ENCODE data around the gene UBXN11.
A peak's percentile ranks its signal among the peaks of the same experiment; 100 is the strongest.

The UBXN11 gene, protein sequence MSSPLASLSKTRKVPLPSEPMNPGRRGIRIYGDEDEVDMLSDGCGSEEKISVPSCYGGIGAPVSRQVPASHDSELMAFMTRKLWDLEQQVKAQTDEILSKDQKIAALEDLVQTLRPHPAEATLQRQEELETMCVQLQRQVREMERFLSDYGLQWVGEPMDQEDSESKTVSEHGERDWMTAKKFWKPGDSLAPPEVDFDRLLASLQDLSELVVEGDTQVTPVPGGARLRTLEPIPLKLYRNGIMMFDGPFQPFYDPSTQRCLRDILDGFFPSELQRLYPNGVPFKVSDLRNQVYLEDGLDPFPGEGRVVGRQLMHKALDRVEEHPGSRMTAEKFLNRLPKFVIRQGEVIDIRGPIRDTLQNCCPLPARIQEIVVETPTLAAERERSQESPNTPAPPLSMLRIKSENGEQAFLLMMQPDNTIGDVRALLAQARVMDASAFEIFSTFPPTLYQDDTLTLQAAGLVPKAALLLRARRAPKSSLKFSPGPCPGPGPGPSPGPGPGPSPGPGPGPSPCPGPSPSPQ

GRCh38 chr1:26306290-26307229 lies at the start of gene UBXN11:
Gene UBXN11, minus strand, starts transcription at chr1:26306636. Its CDS starts 3,753 bp downstream, at chr1:26302883.
- TF ChIP-seq, protein P1, sequence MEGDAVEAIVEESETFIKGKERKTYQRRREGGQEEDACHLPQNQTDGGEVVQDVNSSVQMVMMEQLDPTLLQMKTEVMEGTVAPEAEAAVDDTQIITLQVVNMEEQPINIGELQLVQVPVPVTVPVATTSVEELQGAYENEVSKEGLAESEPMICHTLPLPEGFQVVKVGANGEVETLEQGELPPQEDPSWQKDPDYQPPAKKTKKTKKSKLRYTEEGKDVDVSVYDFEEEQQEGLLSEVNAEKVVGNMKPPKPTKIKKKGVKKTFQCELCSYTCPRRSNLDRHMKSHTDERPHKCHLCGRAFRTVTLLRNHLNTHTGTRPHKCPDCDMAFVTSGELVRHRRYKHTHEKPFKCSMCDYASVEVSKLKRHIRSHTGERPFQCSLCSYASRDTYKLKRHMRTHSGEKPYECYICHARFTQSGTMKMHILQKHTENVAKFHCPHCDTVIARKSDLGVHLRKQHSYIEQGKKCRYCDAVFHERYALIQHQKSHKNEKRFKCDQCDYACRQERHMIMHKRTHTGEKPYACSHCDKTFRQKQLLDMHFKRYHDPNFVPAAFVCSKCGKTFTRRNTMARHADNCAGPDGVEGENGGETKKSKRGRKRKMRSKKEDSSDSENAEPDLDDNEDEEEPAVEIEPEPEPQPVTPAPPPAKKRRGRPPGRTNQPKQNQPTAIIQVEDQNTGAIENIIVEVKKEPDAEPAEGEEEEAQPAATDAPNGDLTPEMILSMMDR (IDR thresholded peaks at IDR 0.05; ENCODE audit: control insufficient read depth, insufficient read depth, low read depth, low read length, missing control alignments): no peak
- peak within 1 kb of the TSS; percentile 85 for H3K4me3 ChIP-seq (ENCODE audit: control insufficient read depth, low read depth, low read length)
- DNase-seq (ENCODE audit: low read depth): peak; percentile 69

DNA sequence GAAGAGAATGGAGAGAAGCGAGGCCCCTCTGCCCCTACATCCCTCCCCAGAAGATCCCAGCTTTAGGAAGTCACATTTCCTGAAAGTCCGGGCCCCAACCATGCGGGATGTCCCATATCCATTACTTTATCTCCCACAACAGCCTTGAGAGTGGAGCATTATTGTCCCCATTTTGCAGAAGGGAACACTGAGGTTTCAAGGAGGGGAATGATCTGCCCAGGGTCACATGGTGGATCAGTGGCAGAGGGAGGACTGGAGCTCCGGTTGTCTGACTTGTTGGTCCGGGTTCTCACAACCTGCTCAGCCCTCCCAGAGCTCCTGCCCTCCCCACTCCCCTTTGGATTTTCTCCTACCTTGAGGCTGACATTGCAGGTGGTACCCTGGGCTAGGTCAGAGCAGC lies 49.7 kb upstream of the UBXN11 start:
- TF ChIP-seq, protein P1 (IDR thresholded peaks at IDR 0.05; ENCODE audit: control insufficient read depth, insufficient read depth, low read depth, low read length, missing control alignments): no peak
- no peak overlapping the region for H3K4me3 ChIP-seq (ENCODE audit: control insufficient read depth, low read depth, low read length)
- DNase-seq (ENCODE audit: low read depth): no peak

DNA sequence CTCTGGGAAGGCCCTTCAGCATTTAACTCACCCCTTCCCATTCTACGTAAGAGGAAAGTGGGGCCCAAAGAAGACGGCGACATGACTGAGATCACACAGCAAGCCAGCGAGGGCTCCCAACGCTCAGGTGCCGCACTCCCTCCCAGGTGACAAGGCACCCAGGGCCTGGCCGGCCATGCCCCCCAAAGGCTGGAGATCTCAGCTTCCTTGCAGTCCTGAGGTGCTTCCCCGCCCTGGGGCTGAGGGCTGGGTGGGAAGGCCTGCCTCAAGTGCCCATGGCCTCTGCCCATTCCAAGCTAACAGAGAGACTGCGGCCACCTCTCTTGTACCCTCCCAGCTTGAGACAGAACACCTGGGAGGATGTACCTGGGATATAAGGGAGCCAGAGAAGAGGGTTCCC lies 48.5 kb upstream of the UBXN11 start:
- DNase-seq (ENCODE audit: low read depth): no peak
- TF ChIP-seq, protein P1 (IDR thresholded peaks at IDR 0.05; ENCODE audit: control insufficient read depth, insufficient read depth, low read depth, low read length, missing control alignments): no peak

DNA sequence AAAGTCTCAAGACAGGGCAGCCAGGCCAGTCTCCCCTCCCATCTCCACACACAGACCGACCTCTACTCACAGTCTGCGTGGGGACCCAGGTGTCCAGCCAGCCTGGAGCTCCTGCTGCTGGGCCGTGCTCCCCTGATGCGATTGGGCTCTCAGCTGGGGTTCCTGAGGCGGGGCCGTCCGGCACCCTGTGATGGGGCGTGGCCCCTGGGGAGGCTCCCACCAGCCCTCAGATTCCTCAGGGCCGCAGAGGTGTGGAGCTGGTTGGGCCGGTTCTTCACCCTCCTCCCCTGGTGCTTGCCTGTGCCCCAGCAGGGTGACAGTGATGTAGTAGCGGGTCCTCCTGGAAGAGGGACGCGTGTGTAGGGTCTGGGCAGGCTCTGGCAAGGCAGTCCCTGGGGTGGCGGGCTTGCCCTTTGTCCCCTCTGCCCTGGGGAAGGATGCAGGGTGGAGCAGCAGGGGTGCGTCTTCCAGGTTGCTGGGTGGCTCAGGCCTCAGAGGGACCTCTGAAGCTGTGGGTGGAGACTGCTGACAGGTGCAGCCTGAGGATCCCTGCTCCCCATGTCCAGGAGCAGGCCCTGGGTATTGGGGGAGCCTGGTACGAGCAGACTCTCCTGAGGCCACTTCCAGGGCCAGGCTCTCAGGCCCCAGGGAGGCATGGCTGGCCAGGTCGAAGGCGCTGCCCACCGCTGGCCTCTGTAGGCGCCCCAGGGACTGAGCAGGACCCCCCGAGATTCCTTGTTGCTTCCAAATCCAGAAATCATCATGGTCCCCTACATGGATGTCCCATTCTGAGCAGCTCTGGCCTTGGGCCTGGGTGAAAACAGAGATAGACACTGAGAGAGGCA lies 47.8 kb upstream of the UBXN11 start, which contains the start of gene CRYBG2:
CRYBG2 (minus strand) TSS at position 155 of the 845 bp plus-strand sequence. CDS start 7,473 bp downstream, outside the sequence.
- no peak within 1 kb of the TSS for H3K4me3 ChIP-seq (ENCODE audit: control insufficient read depth, low read depth, low read length)

More for the DNA sequence above, 48.5 kb upstream of the UBXN11 start:
- H3K4me3 ChIP-seq (ENCODE audit: control insufficient read depth, low read depth, low read length): no peak overlapping the region

DNA sequence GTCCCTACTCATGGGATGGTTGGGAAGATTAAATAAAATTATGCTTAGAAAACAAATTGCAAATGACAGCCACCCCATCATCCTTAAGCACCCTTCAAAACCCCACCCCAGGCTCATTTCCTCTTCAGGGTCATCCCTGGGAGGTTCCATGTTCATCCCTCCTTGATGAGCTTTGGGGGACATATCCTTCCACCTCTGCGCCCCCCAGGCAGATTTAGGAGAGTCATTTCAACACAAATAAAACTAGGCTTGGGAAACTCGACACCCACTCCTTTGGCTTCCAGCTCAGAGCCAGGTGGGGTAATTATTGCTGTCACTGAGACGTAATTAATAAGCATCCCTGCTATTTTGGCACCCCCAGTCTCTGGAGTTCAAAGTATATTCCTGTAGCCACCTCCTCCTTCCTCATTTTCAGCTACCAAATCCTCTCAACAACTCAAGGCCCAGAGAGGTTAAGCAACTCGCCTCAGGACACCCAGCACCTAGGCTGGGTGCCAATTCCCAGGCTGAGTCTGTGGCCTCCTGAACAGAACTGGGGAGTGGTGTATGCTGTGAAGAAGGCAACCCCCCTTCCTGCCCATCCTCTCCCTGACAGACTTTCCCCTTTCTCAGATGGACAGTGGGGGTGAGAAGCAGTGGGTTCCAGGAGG lies 46.9 kb upstream of the UBXN11 start:
- no peak for DNase-seq (ENCODE audit: low read depth)
- TF ChIP-seq, protein P1 (IDR thresholded peaks at IDR 0.05; ENCODE audit: control insufficient read depth, insufficient read depth, low read depth, low read length, missing control alignments): no peak
- H3K4me3 ChIP-seq (ENCODE audit: control insufficient read depth, low read depth, low read length): no peak overlapping the region

More for the DNA sequence above, 47.8 kb upstream of the UBXN11 start, which contains the start of gene CRYBG2:
- TF ChIP-seq, protein P1 (IDR thresholded peaks at IDR 0.05; ENCODE audit: control insufficient read depth, insufficient read depth, low read depth, low read length, missing control alignments): no peak
- no peak for DNase-seq (ENCODE audit: low read depth)
